ENCODE data around the gene ARSG.
A peak's percentile ranks its signal among the peaks of the same experiment; 100 is the strongest.
"Not testable (repeated sequence)": the region's sequence is repeated elsewhere in the genome, so short reads cannot be mapped to it uniquely, and the experiment has no call there.

Gene ARSG

DNA sequence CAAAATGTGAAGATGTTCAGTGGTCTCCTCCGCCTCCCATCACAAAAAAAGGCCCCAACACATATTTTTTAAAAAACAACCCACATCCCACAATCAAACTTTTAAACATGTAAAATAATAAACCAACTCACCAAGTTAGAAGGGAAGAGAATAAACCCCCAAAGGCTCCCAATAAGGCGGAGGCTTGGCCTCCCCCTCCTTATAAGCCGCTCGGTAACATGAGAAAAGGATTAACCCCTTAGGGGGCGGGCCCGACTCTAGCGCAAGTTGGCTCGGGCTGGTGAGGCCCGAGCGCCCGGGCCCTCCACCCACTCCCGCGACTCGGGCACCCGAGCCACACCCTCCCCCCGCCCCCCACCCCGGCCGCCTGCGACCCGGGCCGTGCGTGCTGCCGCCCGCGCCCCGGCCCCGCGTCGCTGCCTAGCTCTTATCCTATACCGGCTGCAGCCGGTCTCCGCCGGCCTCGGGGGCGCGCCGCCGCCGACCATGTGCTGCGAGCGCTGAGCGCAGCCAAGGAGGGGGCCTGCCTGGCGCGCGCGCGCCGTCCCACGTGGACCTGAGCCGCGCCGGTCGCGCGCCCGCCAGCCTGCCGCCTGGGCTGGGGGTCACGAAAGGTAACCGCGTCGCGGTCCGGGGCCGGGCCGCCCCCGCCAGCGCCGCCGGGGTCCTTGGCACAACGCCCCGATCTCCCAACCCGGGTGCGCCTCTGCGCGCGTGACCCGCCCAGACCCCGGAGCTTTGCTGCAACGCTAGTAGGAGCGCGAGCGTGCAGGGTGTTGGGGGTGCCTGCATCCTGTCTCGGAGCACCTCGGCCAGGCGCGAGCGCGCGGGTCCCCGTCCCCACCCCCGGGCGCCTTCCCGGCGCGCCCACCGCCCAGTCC lies at the start of gene ARSG, which contains the start of gene SLC16A6:
Gene ARSG, plus strand, starts transcription at position 541 of the 881 bp plus-strand sequence. CDS start 15,999 bp downstream, outside the sequence.
Gene SLC16A6, minus strand, starts transcription at position 173 of the 881 bp plus-strand sequence. CDS start 12,807 bp downstream, outside the sequence.
- peak; percentile 97 for DNase-seq

DNA sequence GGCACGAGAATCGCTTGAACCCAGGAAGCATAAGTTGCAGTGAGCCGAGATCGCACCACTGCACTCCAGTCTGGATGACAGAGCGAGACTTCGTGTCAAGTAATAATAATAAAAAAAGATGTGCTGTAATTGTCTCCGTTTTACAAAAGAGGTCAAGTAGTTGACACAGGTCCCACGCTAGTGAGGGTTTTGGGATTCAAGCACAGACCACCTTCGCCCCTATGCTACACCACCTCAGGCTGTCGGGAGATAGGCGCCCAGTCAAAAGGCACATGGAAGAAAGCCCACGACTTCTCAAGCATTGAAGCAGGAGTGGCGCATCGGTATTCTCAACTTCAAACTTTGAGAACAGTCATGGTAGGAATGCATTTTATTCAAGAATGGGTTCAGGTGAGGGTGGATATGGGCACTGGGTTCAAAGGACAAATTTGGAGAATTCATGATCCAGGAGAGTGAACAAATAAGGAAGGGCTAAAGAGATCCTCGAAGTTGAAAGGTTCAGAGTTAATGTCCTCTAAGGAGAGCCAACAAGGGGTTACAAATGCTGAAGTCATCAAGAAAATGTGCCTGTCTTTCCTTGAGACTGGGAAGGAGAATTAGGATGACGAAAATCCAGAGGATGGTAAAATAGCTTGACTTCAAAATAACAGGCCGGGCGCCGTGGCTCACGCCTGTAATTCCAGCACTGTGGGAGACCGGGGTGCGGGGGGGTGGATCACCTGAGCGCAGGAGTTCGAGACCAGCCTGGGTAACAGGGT lies 44.8 kb upstream of the ARSG start:
- DNase-seq = no peak

DNA sequence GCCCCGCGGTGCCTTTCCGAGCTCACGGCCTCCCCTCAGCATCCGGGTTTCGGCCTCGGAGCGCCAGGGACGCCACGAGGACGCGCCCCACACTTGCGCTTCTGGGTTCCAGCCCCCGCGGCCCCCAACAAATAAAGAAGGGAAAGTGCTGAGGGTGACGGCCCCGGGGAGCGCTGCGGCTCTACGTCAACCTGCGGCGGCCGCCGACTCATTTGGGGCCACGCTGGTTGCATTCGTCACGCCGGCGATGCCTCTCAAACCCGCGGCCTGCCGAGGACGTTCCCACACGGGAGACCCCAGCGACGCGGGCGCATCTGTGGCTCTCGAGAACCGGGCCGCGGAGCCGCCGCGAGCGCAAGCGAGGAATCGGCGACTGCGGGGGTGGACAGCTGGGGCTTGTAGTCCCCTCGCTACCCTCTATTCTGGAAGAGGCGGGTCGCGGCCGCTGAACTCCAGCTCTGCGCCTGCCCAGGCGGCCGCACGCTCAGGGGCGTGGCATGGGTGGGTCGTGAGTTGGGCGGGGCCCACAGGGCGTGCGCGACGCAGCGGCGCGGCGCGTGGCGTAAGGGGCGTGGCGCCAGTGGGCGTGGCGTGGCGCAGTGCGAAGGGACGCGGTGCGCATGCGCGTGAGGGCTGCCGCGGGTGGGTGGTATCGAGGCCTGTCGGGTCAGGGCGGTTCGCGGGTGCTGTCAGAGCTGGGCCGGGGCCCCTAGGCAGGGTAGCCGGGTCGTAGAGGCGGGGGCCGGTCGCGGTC lies 43.7 kb upstream of the ARSG start, which contains the start of gene AMZ2:
Gene AMZ2, plus strand, starts transcription at position 599 of the 754 bp plus-strand sequence. CDS start 2,145 bp downstream, outside the sequence.
- peak; percentile 98 for DNase-seq

DNA sequence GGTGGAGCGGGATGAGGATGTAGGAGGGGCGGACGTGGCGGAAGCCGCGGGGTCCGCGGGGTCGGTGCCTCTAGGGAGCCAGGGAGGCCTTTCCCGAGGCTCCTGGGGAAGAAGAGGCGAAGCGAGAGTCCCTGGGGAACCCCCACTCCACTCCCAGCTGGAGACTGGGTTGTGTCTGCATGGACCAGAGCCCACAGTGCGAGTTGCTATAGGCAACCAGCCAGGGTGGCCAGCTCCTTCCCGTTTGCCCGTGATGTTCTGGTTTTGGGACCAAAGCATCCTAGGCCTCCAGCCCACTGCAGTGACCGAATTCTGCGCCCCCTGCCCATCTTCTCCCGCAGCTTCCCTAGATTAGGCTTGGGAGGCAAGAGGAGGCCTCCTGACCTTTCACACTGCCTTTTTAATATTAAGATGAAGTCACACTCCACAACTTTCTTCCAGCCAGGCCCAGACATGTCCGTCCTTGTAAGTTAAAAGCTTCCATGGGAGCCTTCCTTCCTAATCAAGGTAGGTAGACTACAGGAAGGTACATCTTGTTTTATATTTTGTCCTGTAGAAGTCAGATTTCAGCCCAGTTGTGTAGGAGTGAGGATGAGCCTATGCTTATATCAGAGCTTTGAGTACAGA lies 43.0 kb upstream of the ARSG start:
- peak; percentile 80 for DNase-seq

DNA sequence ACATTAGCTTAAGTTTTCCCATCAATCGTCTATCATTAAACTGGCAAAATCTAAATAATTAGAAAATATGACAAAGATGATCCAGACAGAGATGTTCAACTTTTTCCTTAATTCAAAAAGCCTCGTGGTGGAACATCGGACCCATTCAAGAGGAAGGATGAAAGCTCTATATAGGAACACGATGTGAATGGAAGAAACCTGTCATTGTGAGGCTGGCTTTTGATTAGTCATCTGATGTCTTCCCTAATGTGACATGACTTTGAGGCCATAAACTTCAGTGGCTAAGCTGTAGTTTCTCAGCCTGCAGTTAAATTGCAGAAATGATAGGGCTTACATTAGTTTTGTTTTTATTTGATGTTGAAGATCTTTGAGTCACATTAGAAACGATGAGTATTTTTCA lies 42.4 kb upstream of the ARSG start:
- DNase-seq = no peak

DNA sequence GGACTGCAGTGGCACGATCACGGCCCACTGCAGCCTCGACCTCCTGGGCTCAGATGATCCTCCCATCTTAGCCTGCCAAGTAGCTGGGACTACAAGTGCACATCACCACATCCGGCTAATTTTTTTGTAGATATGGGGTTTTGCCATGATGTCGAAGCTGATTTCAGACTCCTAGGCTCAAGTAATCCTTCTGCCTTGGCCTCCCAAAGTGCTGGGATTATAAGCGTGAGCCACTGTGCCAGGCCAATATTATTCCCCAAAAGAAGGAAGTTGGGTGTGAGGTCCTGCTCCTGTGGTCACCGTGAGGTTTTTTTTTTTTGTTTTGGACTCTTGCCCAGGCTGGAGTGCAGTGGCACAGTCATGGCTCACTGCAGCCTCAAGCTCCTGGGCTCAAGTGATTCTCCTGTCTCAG lies 41.9 kb upstream of the ARSG start:
- DNase-seq = no peak

DNA sequence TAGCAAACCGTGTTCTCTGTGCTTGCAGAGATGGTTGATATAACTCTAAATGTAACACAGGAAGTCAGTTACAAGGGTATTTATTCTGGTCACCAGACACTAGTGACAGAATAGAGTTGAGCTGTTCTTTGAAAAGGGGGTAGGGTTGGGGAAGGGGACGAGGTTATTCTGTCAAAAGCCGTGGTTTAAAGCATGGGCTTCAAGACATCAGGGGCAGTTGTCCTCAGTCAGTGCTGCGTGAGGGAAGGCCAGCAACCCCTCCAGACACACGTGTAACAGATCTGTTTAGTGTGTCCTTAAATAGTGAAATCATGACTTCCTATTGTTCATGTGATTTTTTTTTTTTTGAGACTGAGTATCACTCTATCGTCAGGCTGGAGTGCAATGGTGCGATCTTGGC lies 37.9 kb upstream of the ARSG start:
- DNase-seq = not testable (repeated sequence)

DNA sequence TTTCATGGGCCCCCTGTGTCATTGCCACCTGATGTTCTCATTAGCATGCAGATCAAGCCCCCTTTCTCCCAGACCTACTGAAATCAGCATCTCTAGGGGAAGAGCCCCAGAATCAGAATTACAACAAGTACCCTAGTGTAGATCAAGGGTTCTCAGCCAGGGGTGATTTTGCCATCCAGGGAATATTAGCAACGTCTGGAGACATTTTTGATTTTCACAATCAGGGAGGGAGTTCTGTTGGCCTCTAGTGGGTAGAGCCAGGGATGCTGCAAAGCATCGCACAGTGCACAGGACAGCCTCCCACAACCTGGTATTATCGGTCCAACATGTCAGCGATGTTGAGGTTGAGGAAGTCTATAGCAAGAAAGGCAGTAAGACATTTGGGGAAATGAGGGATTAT lies 36.1 kb upstream of the ARSG start:
- no peak for DNase-seq

DNA sequence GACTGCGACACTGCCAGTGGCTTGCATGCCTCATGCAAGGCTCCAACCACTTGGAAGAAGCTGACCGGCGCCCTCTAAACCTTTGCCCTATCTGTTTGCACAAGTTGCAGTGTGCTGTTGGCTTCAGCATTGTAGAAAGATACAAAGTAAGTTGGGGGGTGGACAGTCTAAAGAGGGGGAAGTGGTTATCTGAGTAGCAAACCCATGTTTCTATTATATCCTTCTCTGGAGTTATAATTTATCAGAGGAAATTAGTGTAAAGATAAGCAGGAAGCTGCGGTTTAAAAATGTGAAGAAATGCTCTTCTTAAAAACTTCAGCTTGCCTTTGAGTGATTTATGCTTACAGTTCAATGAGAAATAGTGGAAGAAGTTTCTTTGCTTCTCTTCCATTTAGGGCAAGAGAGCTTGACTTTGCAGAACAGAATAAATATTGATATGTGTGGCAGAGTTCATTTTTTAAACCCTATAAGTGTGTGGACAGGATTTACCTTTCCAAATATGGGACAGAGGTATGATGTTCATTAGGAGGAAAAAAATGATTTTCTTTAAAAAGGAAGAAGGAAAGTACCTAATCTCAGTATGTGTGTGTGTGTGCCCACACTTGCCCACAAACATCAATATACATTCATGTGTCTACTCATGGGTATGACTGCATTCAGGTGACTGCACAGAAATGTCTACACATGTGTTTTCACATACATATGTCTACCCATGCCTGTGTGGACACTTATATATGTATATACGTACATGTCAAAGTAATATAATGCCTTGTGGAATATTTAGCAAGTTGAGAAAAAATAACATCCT lies 35.4 kb upstream of the ARSG start:
- DNase-seq = no peak

DNA sequence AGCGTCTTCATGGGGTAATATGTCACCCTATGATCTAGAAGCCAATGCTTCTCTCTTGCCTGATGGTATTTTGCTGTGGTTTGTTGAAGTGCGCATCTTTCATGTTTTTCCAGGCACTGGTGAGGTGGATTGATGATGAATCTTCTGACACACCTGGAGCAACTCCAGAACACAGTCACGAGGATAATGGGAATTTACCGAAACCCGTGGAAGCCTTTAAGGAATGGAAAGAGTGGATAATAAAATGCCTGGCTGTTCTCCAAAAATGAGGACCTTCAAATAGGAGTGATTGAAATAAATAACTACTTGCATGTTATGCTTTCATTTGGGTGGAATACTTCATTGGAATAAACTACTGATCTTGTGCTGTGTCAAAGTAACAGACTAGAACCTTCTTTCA lies 34.6 kb upstream of the ARSG start:
- not testable (repeated sequence) for DNase-seq

DNA sequence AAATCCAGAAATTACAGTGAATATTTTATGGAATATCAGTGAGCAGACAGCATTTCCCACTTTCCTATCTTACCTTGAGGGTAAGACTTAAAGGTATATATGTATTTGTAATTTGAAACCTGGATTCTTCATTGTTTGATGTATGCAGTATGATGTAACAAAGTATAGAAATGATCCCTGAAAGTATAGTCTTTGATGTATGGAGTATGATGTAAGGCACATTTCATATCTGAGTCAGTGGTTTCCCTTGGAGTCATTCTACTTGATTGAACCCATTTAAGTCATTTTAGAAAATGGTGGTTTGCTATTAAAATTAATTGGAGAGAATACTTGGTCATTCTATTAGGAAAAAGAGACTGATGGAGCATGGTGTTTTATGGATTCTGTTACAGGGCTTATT lies 33.4 kb upstream of the ARSG start:
- DNase-seq = peak; percentile 9

DNA sequence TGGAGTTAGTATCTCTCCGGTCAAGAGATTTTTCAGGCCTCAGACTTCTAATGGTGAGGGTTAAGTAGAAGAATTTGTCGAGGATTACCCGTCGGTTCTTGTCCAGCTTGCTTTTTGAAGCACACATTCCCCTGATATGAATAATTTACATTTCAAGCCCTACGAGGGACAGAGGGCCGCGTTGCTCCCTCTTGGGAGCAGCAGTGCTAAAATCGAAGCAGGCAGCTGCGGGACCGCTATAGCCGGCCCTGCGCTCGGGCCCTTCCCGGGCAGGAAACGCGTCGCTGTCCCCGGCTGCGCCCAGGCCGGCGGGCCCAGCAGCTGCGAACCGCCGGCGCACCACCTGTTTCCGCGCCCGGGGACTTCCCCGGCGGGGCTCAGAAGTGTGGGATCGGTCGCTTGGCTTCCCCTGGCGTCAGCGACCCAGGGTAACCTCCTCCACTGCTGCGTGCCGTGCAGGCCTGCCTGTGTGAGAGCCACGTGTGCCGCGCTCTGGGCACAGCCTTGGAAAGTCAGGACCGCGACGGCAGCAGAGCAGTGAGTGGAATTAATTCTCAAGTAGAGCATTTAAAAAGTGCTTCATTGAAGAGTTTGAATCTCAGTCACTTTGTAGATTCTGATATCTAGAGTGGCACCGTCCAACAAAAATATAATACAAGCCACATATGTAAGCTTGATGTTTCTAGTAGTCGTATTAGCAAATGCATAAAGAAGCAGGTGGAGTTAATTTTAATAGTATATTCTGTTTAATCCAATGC lies 32.2 kb upstream of the ARSG start:
- peak; percentile 66 for DNase-seq

DNA sequence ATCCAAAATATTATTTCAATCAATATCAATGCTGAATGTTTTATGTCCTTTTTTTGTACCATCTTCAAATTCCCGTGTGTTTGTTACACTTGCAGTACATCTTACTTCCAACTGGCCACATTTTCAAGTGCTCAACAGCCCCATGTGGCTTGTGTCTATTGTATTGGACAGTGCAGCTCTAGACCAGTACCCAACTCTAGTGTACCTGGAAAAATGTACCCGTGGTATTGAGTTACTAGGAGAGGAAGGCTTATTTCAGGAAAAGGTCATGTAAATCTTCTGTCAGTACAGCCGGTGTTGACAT lies 31.7 kb upstream of the ARSG start:
- peak; percentile 12 for DNase-seq

DNA sequence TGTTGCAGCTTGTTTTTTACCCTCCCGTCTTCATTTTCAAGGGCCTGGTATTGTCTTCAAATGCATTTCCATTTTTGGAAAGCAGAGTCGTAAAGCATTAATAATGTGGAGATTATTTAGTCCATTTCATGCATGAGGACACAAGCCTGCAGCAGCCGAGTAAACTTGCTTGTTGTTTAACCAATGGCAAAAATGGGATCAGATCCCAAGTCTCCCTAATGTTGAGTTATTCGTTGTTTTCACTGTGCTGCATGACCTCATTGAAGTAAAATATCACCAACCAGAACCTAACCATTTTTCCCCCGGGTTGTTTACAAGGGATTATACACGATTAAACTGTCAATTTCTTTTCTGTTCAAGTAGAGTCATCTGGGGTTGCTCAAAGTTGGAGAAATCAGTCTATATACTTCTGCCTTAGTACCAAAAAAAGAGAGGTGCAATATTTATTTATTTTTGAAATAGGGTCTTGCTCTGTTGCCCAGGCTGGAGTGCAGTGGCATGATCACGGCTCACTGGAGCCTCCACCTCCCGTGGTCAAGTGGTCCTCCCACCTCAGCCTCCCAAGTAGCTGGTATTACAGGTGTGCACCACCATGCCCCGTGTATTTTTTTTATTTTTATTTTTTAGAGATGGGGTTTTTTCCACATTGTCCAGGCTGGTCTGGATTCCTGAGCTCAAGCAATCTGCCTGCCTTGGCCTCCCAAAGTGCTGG lies 31.1 kb upstream of the ARSG start:
- no peak for DNase-seq

DNA sequence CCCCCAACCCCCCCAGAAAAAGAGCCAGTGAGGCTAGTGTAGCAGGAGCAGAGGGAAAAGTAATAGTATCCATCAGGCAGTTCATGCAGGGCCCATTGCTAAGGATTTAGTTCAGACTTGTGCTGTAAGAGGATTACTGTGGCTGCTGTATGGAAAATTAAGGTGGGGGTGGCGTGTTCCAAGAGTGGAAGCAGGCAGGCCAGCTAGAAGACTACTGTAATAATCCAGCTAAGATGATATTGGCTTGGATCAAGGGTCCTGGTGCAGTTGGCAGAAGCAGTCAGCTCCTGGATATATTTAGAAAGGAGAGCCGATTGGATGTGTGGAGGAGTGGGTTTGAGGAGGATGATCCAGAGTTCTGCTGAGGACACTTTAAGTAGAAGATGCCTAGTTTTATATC lies 28.8 kb upstream of the ARSG start:
- DNase-seq = not testable (repeated sequence)

DNA sequence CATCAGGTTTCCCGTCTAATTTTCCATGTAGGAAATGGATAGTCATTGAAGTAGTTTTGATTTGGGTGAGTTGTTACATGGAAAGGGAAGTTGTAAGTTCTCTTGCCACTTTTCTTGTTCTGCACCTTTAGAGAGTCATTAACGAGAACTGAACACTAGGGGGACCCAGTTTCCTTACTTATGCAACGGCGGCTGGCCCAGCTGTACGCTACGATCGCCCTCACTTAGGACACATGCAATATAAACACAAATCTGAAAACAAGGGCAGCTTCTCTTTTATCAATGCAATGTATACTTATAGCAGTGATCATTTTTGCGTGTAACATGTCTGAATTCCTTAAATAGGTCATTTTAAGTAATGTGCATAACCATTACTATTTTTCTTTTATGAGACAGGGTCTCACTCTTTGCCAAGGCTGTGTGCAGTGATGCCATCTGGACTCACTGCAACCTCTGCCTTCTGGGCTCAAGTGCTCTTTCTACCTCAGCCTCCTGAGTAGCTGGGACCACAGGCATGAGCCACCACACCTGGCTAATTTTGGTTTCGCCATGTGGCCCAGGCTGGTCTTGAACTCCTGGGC lies 28.1 kb upstream of the ARSG start:
- DNase-seq = peak; percentile 68

DNA sequence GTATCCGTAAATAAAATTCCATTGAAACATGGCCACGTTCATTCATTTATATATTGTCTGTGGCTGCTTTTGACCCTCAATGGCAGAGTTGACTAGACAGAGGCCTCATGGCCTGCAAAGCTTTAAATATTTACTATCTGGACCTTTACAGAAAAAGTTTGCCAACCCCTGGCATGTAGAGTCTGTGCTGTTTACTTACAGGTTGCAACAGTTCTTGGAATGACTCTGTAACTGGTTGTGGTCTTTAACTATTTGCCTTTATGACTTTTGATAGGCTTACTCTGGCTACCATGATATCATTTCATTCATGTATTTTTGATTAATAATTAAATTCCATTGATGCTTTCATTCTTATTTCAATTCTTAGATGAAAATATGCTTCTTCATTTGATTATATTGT lies 25.5 kb upstream of the ARSG start:
- DNase-seq = not testable (repeated sequence)

DNA sequence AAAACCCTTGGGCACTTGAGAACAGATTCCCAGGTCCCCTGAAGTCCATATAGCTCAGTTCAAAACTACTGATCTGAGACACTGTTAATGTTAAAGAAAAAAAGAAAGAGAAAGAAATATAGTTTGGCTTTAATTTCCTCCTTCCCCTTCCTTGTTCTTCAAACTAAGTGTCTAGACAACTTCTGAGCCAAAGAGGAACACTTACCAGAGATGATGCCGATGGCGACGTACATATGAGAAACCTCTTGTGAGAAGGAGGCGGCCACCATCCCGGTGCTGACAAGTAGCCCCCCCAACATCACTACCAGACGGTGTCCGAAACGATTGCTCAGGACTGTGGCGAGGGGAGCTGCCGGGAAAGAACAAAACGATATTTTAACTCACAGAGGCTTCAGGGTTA lies 17.6 kb upstream of the ARSG start:
- no peak for DNase-seq

DNA sequence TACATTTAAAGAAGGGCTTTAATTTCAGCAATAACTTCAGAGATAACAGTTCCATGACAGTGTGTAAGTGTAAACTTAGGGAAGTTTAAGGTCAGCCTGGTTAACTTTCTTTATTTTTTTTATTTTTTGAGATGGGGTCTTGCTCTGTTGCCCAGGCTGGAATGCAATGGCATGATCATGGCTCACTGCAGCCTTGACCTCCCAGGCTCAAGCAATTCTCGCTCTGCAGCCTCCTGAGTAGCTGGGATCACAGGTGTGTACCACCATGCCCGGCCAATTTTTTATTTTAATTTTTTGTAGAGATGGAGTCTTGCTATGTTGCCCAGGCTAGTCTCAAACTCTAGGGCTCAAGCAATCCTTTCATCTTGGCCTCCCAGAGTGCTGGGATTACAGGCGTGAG lies 15.0 kb upstream of the ARSG start:
- not testable (repeated sequence) for DNase-seq

DNA sequence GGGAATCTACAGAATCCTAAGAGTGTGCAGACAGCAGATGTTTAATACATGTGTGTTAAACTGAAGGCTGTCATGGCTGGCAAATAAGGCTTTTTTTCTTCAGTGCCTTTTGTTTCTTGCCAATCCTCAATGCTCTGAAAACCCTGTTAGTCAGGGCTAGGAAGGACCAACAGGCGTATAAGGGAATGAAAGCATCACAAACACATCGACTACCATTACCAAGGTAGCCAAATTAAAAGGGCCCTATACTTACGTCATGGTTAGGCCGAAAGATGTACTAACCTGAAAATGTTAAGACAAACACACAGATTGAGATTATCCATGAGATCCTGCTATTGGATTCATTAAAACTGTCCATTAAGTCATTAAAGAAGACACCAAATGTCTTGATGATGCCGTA lies 13.5 kb upstream of the ARSG start:
- no peak for DNase-seq

All from NCI-H69 (cell line).